SK-N-SH (cell line): ENCODE measurements around the gene C18orf54.

Experiments used
- EZH2phosphoT487 ChIP-seq: fragments of 200-600 bp; sonication (generic); IDR thresholded peaks from 2 replicates; pipeline ENCODE4 v1.6.1; 2017; ENCODE audit warnings: low read depth, mixed run types, mild to moderate bottlenecking, antibody characterized with exemption, moderate library complexity, borderline replicate concordance
- NRF1 ChIP-seq: IDR thresholded peaks from 2 replicates; pipeline ENCODE4 v1.6.1; 2012; ENCODE audit warnings: low read depth, mild to moderate bottlenecking, low read length
- POLR2AphosphoS5 ChIP-seq: IDR thresholded peaks from 2 replicates; pipeline ENCODE4 v1.6.1; 2012; ENCODE audit warnings: low read depth, low read length
- YY1 ChIP-seq: IDR thresholded peaks from 2 replicates; pipeline ENCODE4 v1.4.0; 2012; ENCODE audit warnings: low read depth, mild to moderate bottlenecking
- TF ChIP-seq, protein P1 (sequence below): fragments of 200-600 bp; sonication (generic); IDR thresholded peaks from 2 replicates; pipeline ENCODE4 v1.6.1; 2017; ENCODE audit warnings: antibody characterized with exemption, mild to moderate bottlenecking, moderate library complexity

DNA sequence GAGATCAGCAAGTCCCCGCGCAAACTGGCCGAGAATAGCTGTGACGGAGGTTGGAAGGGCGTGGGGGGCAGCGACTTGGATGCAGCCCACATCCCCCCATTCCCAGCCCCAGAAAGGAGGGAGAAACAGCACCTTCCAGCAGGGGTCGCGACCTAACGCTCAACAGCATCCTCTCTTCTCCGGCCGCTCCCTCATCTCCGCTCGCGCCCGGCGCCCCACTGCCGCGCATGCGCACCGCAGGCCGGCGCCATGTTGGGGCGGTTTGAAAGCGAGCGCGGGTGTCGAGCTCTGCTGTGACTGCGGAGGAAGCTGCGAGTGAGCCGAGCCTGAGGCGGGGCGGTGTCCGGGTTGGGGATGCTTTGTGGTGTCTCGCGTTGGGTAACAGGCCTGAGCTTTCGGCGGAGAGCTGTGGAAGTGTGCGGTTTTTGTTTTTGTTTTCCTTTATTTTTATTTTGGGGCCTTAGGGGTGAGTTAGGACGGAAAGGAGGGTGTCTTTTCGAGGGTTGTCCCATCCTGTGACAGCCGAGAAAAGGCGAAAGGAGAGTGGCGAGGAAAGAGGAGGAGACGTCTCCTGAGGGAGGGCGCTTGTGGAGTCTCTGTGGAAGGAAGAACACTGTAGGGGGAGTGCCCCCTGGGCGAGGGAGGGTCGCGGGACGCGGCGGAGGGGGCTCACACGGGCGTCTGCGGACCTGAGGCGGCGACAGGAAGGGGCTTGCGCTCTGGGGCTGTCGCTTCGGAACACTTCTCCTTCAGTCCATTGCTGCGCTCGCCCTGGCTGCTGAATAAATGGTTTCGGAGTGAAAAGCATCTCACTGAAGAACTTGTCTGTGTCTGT is at the start of gene C18orf54, which contains the start of gene STARD6:
- TF ChIP-seq, protein P1, sequence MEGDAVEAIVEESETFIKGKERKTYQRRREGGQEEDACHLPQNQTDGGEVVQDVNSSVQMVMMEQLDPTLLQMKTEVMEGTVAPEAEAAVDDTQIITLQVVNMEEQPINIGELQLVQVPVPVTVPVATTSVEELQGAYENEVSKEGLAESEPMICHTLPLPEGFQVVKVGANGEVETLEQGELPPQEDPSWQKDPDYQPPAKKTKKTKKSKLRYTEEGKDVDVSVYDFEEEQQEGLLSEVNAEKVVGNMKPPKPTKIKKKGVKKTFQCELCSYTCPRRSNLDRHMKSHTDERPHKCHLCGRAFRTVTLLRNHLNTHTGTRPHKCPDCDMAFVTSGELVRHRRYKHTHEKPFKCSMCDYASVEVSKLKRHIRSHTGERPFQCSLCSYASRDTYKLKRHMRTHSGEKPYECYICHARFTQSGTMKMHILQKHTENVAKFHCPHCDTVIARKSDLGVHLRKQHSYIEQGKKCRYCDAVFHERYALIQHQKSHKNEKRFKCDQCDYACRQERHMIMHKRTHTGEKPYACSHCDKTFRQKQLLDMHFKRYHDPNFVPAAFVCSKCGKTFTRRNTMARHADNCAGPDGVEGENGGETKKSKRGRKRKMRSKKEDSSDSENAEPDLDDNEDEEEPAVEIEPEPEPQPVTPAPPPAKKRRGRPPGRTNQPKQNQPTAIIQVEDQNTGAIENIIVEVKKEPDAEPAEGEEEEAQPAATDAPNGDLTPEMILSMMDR = peak; percentile 66
- TF ChIP-seq NRF1 = peak; percentile 95
- peak; percentile 80 for TF ChIP-seq POLR2AphosphoS5
- peak; percentile 93 for TF ChIP-seq YY1
- no peak for TF ChIP-seq EZH2phosphoT487
